Endothelial cell of umbilical vein (primary cell): ENCODE results near the gene IL1R1. TPM values are rescaled to one million over a fixed set of nuclear protein-coding genes. Genes with fewer than 3 reads are reported as not detected.

Experiments
- BruUV-seq: library from RNA; stranded (reverse); fragments of 400-500 nt; replicated peaks from 2 replicates; lab custom pipeline; 2021; lab: Mats Ljungman, UMichigan
- CTCF ChIA-PET: fragments of 300-600, 350-600 bp; sonication (Branson Sonifier 250); formaldehyde crosslinking; loops from one replicate; lab custom pipeline; 2021; ENCODE audit warnings: antibody characterized with exemption, inconsistent platforms; lab: Charles Lee
- POLR2A ChIA-PET: fragments of 300-600, 350-600 bp; sonication (Branson Sonifier 250); formaldehyde crosslinking; loops from one replicate; lab custom pipeline; 2021; ENCODE audit warnings: antibody characterized with exemption, inconsistent platforms; lab: Charles Lee
- DNase-seq: peaks from one replicate; pipeline ENCODE4 v3.0.0-alpha.2; 2011; ENCODE audit warnings: low read depth, low spot score
- FAIRE-seq: peaks from 2 replicates; lab custom pipeline; 2011; peaks lifted over from hg19 to GRCh38; lab: Jason Lieb, UNC
- H2AFZ ChIP-seq: 2 replicates; pipeline ENCODE4 v1.6.0; 2012; ENCODE audit warnings: low read depth, low read length, control low read depth, inconsistent platforms
- H3K27ac ChIP-seq: 2 replicates; pipeline ENCODE4 v1.5.1; 2011; ENCODE audit warnings: low read depth, mild to moderate bottlenecking, control low read depth, low read length, moderate library complexity; ENCODE audit not compliant: insufficient read depth
- H3K27me3 ChIP-seq, 2 experiments: 2 replicates each; pipeline versions ENCODE4 v1.6.0 to v1.6.1; 2011; ENCODE audit warnings: low read length in 2 of 2, mixed read lengths in 1 of 2; ENCODE audit not compliant: control insufficient read depth in 2 of 2, insufficient read depth in 2 of 2
- H3K36me3 ChIP-seq, 2 experiments: 2 replicates in 1 of 2; 3 replicates in 1 of 2; pipeline ENCODE4 v1.5.1; 2011; ENCODE audit warnings: low read length in 2 of 2, mild to moderate bottlenecking in 1 of 2, moderate library complexity in 1 of 2; ENCODE audit not compliant: control insufficient read depth in 2 of 2, insufficient read depth in 2 of 2; ENCODE audit errors: extremely low read depth in 1 of 2
- H3K4me1 ChIP-seq: 3 replicates; pipeline ENCODE4 v1.5.1; 2011; ENCODE audit warnings: mild to moderate bottlenecking, low read length; ENCODE audit not compliant: control insufficient read depth, insufficient read depth; ENCODE audit errors: extremely low read depth
- H3K4me2 ChIP-seq: 2 replicates; pipeline ENCODE4 v1.6.1; 2011; ENCODE audit warnings: low read length, control low read depth, mixed read lengths; ENCODE audit not compliant: insufficient read depth
- H3K4me3 ChIP-seq, 3 experiments: fragments of 200-600 bp in 1 of 3; sonication (generic), shearing (Covaris generic) in 1 of 3; replicated peaks in 1 of 3; 2 replicates each; pipeline ENCODE4 v1.5.1; 2011 to 2016; ENCODE audit warnings: control low read depth in 3 of 3, low read length in 3 of 3, mild to moderate bottlenecking in 2 of 3, inconsistent platforms in 1 of 3, low read depth in 1 of 3, moderate library complexity in 1 of 3; ENCODE audit not compliant: insufficient read depth in 1 of 3
- H3K79me2 ChIP-seq: 2 replicates; pipeline ENCODE4 v1.6.0; 2012; ENCODE audit warnings: low read length, inconsistent platforms; ENCODE audit not compliant: control insufficient read depth, insufficient read depth
- H3K9ac ChIP-seq: replicated peaks from 2 replicates; pipeline ENCODE3; 2011; ENCODE audit warnings: low read length, control low read depth; ENCODE audit not compliant: insufficient read depth; ENCODE audit errors: extremely low read depth
- H3K9me1 ChIP-seq: replicated peaks from 3 replicates; pipeline ENCODE4 v1.6.0; 2011; ENCODE audit warnings: mild to moderate bottlenecking, low read length; ENCODE audit not compliant: control insufficient read depth, insufficient read depth; ENCODE audit errors: extremely low read depth
- H3K9me3 ChIP-seq: replicated peaks from 2 replicates; pipeline ENCODE4 v1.5.1; 2012; ENCODE audit warnings: low read length, inconsistent platforms; ENCODE audit not compliant: control insufficient read depth, insufficient read depth
- H4K20me1 ChIP-seq: replicated peaks from 2 replicates; pipeline ENCODE3; 2011; ENCODE audit warnings: mild to moderate bottlenecking, low read length; ENCODE audit not compliant: control insufficient read depth, insufficient read depth; ENCODE audit errors: extremely low read depth
- CTCF ChIP-seq, 2 donors: IDR thresholded peaks; 1 replicate in 1 of 2; 2 replicates in 1 of 2; pipeline ENCODE4 v1.5.1; 2011; ENCODE audit warnings: low read length in 2 of 2, mild to moderate bottlenecking in 2 of 2, moderate library complexity in 2 of 2, control low read depth in 1 of 2, inconsistent platforms in 1 of 2, low read depth in 1 of 2; ENCODE audit not compliant: insufficient read depth in 1 of 2; ENCODE audit errors: extremely low read depth in 1 of 2
- EZH2 ChIP-seq: IDR thresholded peaks from 2 replicates; pipeline ENCODE4 v1.6.1; 2012; ENCODE audit warnings: borderline replicate concordance, low read depth, mild to moderate bottlenecking, moderate library complexity, low read length, inconsistent platforms; ENCODE audit not compliant: severe bottlenecking
- FOS ChIP-seq: IDR thresholded peaks from 2 replicates; pipeline ENCODE4 v1.6.1; 2011; ENCODE audit warnings: mild to moderate bottlenecking, low read length, moderate library complexity, borderline replicate concordance; ENCODE audit not compliant: insufficient read depth
- GATA2 ChIP-seq: IDR thresholded peaks from 2 replicates; pipeline ENCODE4 v1.7.0; 2011; ENCODE audit warnings: low read depth, mild to moderate bottlenecking, moderate library complexity, mixed read lengths, low read length; ENCODE audit not compliant: insufficient read length, insufficient read depth
- JUN ChIP-seq: IDR thresholded peaks from 2 replicates; pipeline ENCODE4 v1.6.1; 2011; ENCODE audit warnings: borderline replicate concordance, low read depth; ENCODE audit not compliant: insufficient read length, insufficient read depth
- MAX ChIP-seq: IDR thresholded peaks from 2 replicates; pipeline ENCODE4 v1.6.1; 2011; ENCODE audit not compliant: insufficient read depth, insufficient read length
- MYC ChIP-seq: IDR thresholded peaks from one replicate; pipeline ENCODE4 v1.6.1; 2011; ENCODE audit warnings: mild to moderate bottlenecking, low read depth, low read length
- POLR2A ChIP-seq: IDR thresholded peaks from 2 replicates; pipeline ENCODE4 v1.6.1; 2012; ENCODE audit warnings: low read depth, mild to moderate bottlenecking, control low read depth, low read length
- POLR2AphosphoS5 ChIP-seq: IDR thresholded peaks from 2 replicates; pipeline ENCODE4 v1.6.1; 2012; ENCODE audit warnings: low read depth, mild to moderate bottlenecking, control low read depth, low read length, moderate library complexity; ENCODE audit not compliant: insufficient read depth
- dilution Hi-C: fragments of 300-500 bp; cut with MboI; formaldehyde crosslinking; loops from one replicate; pipeline ENCODE4 v1.15.0; 2019; ENCODE audit warnings: low sequenced_read_pairs; ENCODE audit not compliant: extremely low pct_ligation_motif_present
- intact Hi-C: fragments of 100-400 bp; cut with micrococcal nuclease; formaldehyde crosslinking; loops from one replicate; pipeline ENCODE4 v1.10.0; 2022
- polyA plus RNA-seq, 4 experiments: library from polyadenylated mRNA; depleted of rRNA in 3 of 4; stranded (reverse) in 3 of 4; unstranded in 1 of 4; fragments of >200 nt; gene quantifications; 2 replicates each; pipeline versions ENCODE4 v1.2.1 to v1.2.3, GENCODE V29; 2011 to 2012; ENCODE audit warnings: missing spikeins in 1 of 4
- total RNA-seq: library from RNA; stranded (reverse); gene quantifications from 2 replicates; pipeline ENCODE4 v1.2.3, GENCODE V29; 2021

Gene IL1R1
- total and polyA plus RNA-seq, 2 donors (not counting 3 experiments of a cell fraction or from before 2014, with no cell fraction given): 5.4 to 5.5 TPM

GRCh38 chr2:102224824-102225739 is 82.5 kb downstream of the IL1R1 start:
- Histone ChIP-seq H3K4me1 (peaks cover 25% of the 10 kb centered on the region), H3K9me3 (no peaks in the 10 kb centered on the region), H2AFZ (no peak overlapping the region), H4K20me1 (no peaks in the 10 kb centered on the region), H3K27me3 (no peaks in the 10 kb centered on the region), H3K9ac (no peak overlapping the region), H3K9me1 (no peaks in the 10 kb centered on the region), H3K4me2 (no peak overlapping the region), H3K4me3 (no peak overlapping the region), H3K36me3 (no peaks in the 10 kb centered on the region), H3K79me2 (no peaks in the 10 kb centered on the region), H3K27ac (no peak overlapping the region)
- FAIRE-seq (no peak), DNase-seq (no peak)
- ChIA-PET CTCF (interaction anchor here (0.6 to 0.9 kb wide), 2 partner anchors 9 to 205 kb away, joined by 3 read pairs; no protein-coding TSS in a partner anchor), POLR2A (no interaction called here)
- intact Hi-C loops (no loop called here), dilution Hi-C loops (no loop called here)
- TF ChIP-seq POLR2AphosphoS5 (no peak), MAX (no peak), MYC (no peak), JUN (no peak), FOS (no peak), POLR2A (no peak), CTCF (IDR thresholded peaks at IDR 0.05; ENCODE audit: extremely low read depth in 1 of 2, insufficient read depth in 1 of 2, low read depth in 1 of 2, low read length in 2 of 2) (no peak), GATA2 (no peak), EZH2 (no peak)
- BruUV-seq: no TSS peak
